AG04449 (cell line): Measurements from ENCODE around the gene ZNF629.

Experiments used
- CTCF ChIA-PET: fragments of 350-600 bp; formaldehyde crosslinking; extraction: SDS; loops from one replicate; lab custom pipeline; 2021; ENCODE audit warnings: antibody characterized with exemption; lab: Yijun Ruan, JAX
- POLR2A ChIA-PET: fragments of 400-600, 350-600 bp; formaldehyde crosslinking; extraction: SDS; loops from one replicate; lab custom pipeline; 2020; ENCODE audit warnings: antibody characterized with exemption, inconsistent platforms; lab: Yijun Ruan, JAX
- DNase-seq: peaks from one replicate; pipeline ENCODE4 v3.0.0-alpha.2; 2010; ENCODE audit warnings: low read depth, low spot score
- H3K4me3 ChIP-seq: 2 replicates; pipeline ENCODE4 v1.5.1; 2011; ENCODE audit warnings: low read depth, mild to moderate bottlenecking, control low read depth, low read length
- TF ChIP-seq, protein P1 (sequence below): IDR thresholded peaks from one replicate; pipeline ENCODE4 v1.5.1; 2011; ENCODE audit warnings: mild to moderate bottlenecking, moderate library complexity, low read length, control low read depth, inconsistent platforms; ENCODE audit not compliant: insufficient read depth; ENCODE audit errors: missing control alignments

Gene ZNF629

DNA sequence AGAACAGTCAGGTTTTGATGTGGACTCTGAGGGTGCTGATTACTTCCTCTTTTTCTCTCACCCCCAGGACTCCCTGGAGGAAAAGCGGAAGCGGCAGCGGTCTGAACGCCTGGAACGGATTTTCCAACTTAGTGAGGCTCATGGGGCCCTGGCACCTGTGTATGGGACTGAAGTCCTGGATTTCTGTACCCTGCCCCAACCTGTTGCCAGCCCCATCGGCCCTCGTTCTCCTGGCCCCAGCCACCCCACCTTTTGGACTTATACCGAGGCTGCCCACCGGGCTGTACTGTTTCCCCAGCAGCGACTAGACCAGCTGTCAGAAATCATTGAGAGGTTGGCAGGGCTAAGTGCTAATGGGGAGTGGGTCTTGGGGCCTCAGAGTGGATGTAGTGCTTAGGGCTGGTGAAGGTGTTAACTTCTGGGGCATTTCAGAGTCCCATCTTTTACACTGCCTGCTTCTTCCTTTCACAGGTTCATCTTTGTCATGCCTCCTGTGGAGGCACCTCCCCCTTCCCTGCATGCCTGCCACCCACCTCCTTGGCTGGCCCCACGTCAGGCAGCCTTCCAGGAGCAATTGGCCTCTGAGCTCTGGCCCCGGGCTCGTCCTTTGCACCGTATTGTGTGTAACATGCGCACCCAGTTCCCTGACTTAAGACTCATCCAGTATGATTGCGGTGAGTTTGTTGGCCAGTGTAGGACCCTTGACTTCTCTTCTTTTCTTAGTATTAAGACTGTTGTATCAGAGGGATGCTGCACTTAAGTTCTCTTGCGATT is 57.9 kb downstream of the ZNF629 start:
- CTCF ChIA-PET: interaction anchor here (0.7 kb wide), 1 partner anchor 12 kb away, joined by 4 read pairs; no protein-coding TSS in a partner anchor
- DNase-seq: no peak
- H3K4me3 ChIP-seq: no peak overlapping the region
- POLR2A ChIA-PET: no interaction called here
- TF ChIP-seq, protein P1, sequence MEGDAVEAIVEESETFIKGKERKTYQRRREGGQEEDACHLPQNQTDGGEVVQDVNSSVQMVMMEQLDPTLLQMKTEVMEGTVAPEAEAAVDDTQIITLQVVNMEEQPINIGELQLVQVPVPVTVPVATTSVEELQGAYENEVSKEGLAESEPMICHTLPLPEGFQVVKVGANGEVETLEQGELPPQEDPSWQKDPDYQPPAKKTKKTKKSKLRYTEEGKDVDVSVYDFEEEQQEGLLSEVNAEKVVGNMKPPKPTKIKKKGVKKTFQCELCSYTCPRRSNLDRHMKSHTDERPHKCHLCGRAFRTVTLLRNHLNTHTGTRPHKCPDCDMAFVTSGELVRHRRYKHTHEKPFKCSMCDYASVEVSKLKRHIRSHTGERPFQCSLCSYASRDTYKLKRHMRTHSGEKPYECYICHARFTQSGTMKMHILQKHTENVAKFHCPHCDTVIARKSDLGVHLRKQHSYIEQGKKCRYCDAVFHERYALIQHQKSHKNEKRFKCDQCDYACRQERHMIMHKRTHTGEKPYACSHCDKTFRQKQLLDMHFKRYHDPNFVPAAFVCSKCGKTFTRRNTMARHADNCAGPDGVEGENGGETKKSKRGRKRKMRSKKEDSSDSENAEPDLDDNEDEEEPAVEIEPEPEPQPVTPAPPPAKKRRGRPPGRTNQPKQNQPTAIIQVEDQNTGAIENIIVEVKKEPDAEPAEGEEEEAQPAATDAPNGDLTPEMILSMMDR: no peak
